Astrocyte (in vitro differentiated cells and primary cell): Measurements from ENCODE around the gene CCDC184.

ENCODE experiments used
- CTCF ChIP-seq: IDR thresholded peaks from 2 replicates; pipeline ENCODE4 v1.5.1; 2011; ENCODE audit warnings: low read depth, mild to moderate bottlenecking, inconsistent platforms, low read length, moderate library complexity; ENCODE audit not compliant: insufficient read depth
- EZH2 ChIP-seq: IDR thresholded peaks from 2 replicates; pipeline ENCODE4 v1.6.1; 2012; ENCODE audit warnings: mild to moderate bottlenecking, low read length, inconsistent platforms; ENCODE audit not compliant: insufficient read depth

GRCh38 chr12:48194799-48195201 lies 11.4 kb downstream of the CCDC184 start:
- TF ChIP-seq CTCF (no peak), EZH2 (no peak)
